NCI-H774 (cell line): ENCODE measurements around the gene ZNF879.
A peak's percentile ranks its signal among the peaks of the same experiment; 100 is the strongest.

ENCODE experiments used
- DNase-seq: peaks from one replicate; lab custom pipeline; 2025; lab: John Stamatoyannopoulos, UW

The ZNF879 gene

GRCh38 chr5:179008667-179009066 is 14.9 kb upstream of the ZNF879 start:
- DNase-seq, result no peak

- DNase-seq, result no peak
Observed at GRCh38 chr5:179033004-179033580, 9.5 kb downstream of the ZNF879 start.

- no peak for DNase-seq
Observed at GRCh38 chr5:179044765-179045164, 21.2 kb downstream of the ZNF879 start.

GRCh38 chr5:179051784-179052183 is 28.2 kb downstream of the ZNF879 start:
- no peak for DNase-seq

- no peak for DNase-seq
Observed at GRCh38 chr5:179054036-179054785, 30.6 kb downstream of the ZNF879 start.

DNA sequence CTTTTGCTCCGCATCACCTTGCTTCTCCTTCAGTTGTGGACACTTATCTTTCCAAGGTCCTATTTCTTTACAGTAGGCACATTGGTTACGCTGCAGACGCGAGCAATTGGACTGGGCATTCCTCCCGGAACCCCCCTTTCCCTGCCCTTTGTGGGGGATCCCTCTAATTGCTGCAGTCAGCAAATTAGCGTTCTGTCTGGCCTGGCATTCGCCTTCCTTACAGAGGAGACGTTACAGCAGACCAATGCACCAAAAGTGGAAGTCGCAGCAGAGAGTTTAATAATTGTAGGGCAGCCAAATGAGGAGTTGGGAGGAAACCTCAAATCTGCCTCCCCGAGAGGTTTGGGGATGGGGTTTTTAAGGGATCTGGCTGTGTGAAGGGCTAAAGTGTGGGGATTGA is 31.3 kb downstream of the ZNF879 start:
- DNase-seq, result no peak

DNA sequence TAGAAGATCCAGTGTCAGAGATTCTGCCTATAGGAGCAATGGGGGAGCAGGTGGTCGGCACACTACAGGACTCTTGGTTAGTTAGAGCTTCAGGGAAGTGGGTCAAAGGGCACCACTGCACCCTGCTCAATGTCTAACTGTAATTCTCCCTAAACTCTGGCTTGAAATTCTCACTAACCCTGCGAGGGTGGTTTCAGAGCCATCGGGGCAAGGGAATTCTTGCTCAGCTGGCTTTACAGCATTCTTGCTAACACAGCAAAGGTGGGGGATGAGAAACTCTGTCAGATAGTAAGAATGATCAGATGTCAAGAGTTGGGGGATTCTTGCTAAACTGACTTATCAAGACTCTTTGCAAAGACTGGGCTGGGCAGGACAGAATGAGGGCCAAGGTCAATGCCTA is 31.8 kb downstream of the ZNF879 start:
- DNase-seq, result no peak

- no peak for DNase-seq
Observed at GRCh38 chr5:179055841-179056240, 32.2 kb downstream of the ZNF879 start.

- DNase-seq, result peak; percentile 73
Observed at GRCh38 chr5:179060116-179061008, 36.8 kb downstream of the ZNF879 start, which contains the start of gene ZNF354C. ZNF354C (plus strand) TSS chr5:179060373; CDS start chr5:179062069, 1,696 bp downstream.

DNA sequence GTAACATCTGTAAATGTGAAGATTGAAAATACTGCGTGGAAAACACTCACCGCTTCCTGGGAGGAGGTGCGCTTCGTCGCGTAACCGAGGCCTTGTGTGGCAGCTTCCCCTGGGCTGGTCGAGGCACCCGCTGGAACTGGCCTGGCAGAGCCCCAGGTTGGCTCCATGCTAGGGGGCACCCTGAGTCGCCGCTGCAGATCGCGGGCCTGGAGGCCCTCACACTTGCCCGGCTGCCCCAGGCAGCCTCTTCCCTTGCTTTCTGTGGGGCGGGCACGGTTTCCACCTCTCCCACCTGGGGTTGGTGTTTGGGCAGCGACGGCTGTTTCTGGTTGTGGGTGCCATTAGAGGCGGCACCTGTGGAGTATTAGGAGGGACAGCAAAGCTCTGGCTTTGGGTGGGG is 37.4 kb downstream of the ZNF879 start:
- no peak for DNase-seq

- no peak for DNase-seq
Observed at GRCh38 chr5:179065703-179066102, 42.1 kb downstream of the ZNF879 start.

GRCh38 chr5:179079165-179079987 is 55.8 kb downstream of the ZNF879 start:
- DNase-seq, result no peak

DNA sequence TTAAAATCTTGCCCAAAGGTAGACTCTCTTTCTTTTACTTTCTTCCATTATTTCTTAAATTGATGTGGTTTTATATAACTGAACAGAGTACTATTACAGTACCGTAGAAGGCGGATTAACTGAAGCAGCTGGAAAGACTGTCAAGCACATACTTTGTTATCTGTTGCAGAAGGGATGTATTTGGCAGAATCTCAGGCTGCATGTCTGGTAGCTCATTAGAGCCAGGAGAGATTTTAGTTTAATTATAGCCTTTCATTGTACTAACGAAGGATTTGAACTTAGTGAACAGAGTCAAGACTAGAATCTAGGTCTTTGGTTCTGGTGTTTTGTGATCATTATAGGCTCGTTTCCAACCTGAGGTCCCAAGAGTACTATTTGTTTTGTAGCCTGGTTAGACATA is 57.1 kb downstream of the ZNF879 start:
- DNase-seq, result no peak
